GM21529 (cell line): Measurements from ENCODE around the gene SOX12.
A peak's percentile ranks its signal among the peaks of the same experiment; 100 is the strongest.

Source experiments
- ATAC-seq: cut with Tn5 transposase; IDR thresholded peaks from one replicate; pipeline ENCODE4 v1.9.1; 2021; ENCODE audit not compliant: unreplicated experiment

Gene SOX12

DNA sequence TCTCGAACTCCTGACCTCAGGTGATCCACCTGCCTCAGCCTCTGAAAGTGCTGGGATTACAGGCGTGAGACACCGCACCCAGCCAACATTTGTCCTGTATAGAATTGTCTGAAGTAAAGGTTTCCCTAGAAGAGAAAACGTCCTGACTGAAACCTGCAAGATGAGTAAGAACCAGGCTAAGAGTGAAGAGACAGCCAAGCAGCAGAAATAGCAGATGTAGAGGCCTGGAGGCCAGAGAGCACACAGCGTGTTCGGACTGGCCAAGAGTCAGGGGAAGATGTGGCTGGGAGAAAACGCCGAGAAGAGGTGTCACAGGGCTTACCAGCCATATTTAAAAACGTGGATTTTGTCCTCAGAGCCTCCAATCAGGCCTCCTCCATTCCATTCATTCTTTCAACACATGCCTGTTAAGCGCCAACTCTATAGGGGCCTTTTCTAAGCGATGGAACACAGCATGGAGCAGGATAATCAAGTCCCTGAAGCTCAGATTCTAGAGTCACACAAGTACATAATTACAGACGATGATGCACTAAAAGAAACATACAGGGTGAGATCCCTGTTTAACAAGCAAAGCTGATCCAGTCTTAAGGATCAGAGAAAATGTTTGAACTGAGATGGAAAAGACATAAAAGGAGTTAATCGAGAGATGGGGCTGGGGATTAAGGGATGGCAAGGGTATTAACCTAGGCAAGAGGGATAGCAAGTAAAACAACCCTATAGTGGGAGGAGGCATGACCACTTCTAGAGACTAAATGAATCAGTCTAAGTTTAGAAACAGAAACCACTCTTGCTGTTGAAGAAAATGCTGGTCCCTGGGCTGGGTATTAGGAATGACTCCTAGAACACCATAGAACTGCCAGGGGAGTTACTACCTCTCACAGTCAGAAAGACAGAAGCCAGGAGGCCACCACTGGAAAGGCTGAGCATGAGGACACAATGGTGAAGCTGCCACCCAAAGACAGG lies 23.2 kb upstream of the SOX12 start:
- no peak for ATAC-seq

DNA sequence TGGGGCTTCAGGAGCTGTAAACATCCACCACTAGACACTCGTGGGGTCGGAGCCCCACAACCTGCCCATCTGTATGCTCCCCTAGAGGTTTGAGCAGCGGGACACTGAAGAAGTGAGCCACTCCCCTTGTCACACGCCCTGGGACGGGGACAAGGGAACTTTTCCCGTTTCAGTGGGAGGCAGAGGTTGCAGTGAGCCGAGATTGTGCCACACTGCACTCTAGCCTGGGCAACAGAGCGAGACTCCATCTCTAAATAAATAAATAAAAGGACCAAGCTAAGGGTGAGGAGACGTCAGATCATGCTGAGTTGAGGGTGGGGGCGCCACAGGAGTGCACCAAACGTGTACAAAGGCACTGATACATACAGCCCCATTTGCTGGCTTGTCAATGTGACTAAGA lies 19.6 kb upstream of the SOX12 start:
- no peak for ATAC-seq

DNA sequence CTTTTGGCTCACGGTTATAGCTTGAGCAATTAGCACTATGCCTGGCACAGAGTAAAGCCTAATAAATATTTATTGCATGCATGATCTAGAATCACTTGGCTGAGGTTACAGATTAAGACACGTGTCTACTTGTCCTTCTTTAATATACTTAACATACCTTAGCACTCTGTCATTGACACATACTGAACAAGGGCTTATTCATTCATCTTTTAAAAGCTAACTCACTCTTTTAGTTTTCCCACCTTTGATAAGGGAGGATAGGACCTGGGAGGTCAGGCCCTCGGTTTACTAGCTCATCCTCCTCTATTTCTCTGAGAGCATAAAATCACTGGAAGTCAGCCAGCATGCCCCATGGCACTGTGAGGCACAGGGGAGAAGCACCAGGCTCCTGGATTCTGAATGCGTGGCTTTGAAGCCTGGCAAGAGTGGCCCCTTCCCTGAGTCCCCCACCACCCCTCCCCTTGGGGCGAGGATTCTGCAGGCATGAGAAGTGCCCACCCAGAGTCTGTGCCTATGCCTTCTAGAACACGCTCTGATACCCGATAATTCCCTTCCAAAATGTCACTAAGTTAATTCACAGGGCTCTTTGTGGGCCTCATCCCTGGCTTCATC lies 16.8 kb upstream of the SOX12 start:
- ATAC-seq, result no peak

DNA sequence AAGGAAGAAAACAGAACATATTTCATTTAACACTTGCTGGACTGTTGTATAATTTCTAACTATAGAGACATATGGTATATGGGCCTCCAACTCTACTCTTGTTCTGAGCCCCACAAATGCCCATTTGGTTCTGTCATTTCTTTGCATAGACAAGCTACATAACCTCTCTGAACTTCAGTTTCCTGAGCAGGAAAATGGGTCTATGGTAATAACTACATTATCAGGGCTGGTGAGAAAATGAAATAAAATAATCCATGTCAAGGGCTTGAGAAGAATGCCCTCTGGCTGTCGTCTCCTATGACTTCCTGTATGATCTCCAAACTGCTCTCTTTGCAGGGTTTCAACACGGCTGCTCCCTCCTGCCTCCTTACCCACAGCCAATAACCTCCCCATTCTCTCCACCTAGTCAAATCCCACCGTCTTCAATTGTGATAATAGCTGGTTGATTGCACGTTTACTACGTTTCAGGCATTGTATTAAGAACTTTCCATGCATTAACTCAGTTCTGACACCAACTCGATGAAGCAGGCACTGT lies 16.0 kb upstream of the SOX12 start:
- no peak for ATAC-seq

- ATAC-seq, result peak; percentile 99
Measured at GRCh38 chr20:309841-310644, 15.3 kb upstream of the SOX12 start.

DNA sequence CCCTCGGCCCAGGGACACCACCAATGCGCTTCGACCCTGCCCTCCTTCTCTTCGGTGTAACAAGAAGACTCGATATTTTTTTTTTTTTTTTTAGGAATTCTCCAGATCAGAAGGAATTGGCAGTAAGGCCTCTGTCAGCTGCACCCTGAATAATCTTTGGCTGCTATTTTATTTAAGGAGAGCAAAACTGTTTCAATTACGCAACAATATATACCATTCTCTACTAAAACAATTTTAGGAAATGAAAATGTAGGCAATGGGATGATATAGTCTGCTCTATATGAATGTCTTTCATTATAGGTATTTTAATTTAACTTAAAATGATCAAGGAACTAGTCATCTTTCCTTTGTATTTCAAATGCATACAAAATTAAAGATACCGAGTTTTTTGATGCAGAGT lies 14.7 kb upstream of the SOX12 start:
- no peak for ATAC-seq

- no peak for ATAC-seq
Measured at GRCh38 chr20:311609-312008, 13.7 kb upstream of the SOX12 start.

GRCh38 chr20:312067-312466 lies 13.3 kb upstream of the SOX12 start:
- ATAC-seq, result no peak

DNA sequence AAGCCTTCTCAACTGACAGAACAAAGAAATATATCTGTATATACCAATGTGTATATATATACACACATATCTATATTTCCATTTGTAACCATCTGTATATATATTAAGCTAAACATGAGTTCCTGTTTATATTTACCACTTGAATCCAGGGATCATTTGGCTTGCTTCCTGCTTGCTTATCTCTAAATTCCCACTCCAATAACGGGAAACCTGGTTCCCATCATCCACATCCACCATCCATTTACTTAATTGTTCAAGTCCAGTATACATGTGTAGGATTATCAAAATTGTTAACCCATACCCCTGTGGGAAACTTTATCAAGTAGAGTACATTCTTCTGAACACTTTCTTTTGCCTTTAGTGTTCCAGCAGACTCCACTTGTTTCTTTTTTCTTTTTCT lies 12.5 kb upstream of the SOX12 start:
- ATAC-seq, result no peak

GRCh38 chr20:313402-313801 lies 11.9 kb upstream of the SOX12 start:
- no peak for ATAC-seq

GRCh38 chr20:313948-314347 lies 11.4 kb upstream of the SOX12 start:
- ATAC-seq, result no peak

DNA sequence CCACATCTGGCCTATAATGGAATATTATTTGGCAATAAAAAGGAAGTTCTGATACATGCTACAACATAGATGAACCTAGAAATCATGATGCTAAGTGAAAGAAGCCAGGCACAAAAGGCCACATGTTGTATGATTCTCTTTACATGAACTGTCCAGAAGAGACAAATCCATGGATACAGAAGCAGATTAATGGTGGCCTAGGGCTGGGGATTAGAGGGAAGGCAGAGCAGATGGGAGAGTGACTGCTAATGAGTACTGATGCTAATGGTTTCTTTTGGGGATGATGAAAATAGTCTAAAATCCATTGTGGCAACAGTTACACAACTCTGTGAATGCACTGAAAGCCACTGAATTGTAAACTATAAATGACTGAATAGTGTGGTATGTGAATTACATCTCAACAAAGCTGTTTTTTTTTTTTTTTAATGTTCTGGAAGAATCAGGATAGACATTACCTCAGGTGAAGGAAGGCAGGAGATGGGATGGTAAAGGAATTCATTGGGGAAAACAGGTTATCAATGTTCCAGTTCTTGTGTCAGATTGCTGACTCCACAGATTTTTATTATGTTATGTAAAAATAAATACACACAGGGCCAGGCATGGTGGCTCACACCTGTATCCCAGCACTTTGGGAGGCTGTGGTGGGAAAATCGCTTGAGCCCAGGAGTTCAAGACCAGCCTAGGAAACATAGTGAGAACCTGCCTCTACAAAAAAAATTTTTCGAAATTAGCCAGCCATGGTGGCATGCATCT lies 8.9 kb upstream of the SOX12 start:
- ATAC-seq, result no peak

- ATAC-seq, result peak; percentile 47
Measured at GRCh38 chr20:324177-325044, 941 bp upstream of the SOX12 start.

DNA sequence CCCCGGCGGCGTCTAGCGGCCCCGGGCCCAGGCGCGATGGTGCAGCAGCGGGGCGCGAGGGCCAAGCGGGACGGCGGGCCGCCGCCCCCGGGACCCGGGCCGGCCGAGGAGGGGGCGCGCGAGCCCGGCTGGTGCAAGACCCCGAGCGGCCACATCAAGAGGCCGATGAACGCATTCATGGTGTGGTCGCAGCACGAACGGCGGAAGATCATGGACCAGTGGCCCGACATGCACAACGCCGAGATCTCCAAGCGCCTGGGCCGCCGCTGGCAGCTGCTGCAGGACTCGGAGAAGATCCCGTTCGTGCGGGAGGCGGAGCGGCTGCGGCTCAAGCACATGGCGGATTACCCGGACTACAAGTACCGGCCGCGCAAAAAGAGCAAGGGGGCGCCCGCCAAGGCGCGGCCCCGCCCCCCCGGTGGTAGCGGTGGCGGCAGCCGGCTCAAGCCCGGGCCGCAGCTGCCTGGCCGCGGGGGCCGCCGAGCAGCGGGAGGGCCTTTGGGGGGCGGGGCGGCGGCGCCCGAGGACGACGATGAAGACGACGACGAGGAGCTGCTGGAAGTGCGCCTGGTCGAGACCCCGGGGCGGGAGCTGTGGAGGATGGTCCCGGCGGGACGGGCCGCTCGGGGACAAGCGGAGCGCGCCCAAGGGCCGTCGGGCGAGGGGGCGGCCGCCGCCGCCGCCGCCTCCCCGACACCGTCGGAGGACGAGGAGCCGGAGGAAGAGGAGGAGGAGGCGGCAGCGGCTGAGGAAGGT lies 715 bp downstream of the SOX12 start:
- ATAC-seq, result no peak

GRCh38 chr20:326645-327185 lies 1.4 kb downstream of the SOX12 start:
- ATAC-seq, result no peak

DNA sequence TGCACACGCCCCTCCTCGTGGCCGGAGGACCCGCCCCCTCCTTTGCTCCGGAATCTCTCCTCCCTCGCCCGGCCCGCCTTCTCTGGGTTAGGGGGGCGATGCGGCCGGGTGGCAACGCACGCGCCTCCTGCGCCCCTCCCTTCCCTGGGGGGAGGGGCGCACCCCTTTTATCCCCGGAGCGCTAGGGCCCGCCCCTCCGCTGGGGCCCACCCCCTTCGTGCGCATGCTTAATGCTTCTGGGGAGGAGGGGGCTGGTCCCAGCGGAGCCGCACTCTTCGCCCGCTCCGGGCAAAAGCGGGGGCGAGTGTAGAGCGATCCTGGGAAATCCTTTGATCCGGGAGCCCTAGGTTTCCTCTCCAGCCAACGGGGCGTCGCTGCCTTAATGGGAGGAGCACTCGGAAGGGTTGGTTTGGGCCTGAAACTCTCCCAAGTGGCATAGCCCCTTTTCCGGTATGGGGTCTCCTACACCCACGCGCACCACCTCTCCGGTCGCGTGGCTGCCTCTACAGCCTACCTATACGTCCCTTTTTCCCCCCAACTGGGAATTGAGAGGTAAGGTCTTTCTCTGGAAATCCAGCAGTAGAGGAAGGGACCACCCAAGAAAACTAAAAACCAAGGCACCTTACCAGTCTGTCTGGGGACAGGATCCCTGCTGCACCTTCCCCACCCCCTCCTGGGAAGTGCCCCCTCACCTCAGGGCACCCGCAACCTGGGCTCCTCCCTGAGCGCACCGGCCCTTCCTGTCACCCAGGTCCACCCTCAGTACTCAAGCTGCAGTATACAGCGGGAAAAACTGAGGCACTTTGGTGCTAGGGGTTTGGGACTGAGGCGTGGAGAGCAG lies 2.1 kb downstream of the SOX12 start:
- peak; percentile 21 for ATAC-seq

- no peak for ATAC-seq
Measured at GRCh38 chr20:328027-328974, 2.9 kb downstream of the SOX12 start.
